Pancreas (tissue), 10 donors: ENCODE results near the gene E2F6. TPM values are rescaled to one million over a fixed set of nuclear protein-coding genes. Genes with fewer than 3 reads are reported as not detected.

Source experiments
- ATAC-seq, 4 donors: fragments of 200-7000 bp; cut with Tn5 transposase; one replicate each; pipeline versions ENCODE4 v1.8.0 to v1.9.1; 2020; ENCODE audit warnings: mild to moderate bottlenecking in 4 of 4, moderate library complexity in 4 of 4
- DNase-seq, 6 donors: peaks; one replicate each; pipeline ENCODE4 v3.0.0-alpha.2; 2020
- FAIRE-seq: peaks from 2 replicates; lab custom pipeline; 2012; peaks lifted over from hg19 to GRCh38; lab: Jason Lieb, UNC
- H3K27ac ChIP-seq, 4 donors: fragments of 200-600 bp; sonication (generic); 1 replicate in 3 of 4; 2 replicates in 1 of 4; pipeline versions ENCODE4 v1.5.0 to v1.8.0; 2020
- H3K27me3 ChIP-seq, 4 donors: fragments of 200-600 bp; one replicate each; pipeline ENCODE4 v1.8.0; 2021
- H3K36me3 ChIP-seq, 3 donors: fragments of 200-600 bp; sonication (generic) in 1 of 3; one replicate each; pipeline versions ENCODE4 v1.5.0 to v1.8.0; 2020 to 2021
- H3K4me1 ChIP-seq, 3 donors: fragments of 200-600 bp; one replicate each; pipeline ENCODE4 v1.8.0; 2021
- H3K4me3 ChIP-seq, 4 donors: fragments of 200-600 bp; sonication (generic) in 2 of 4; one replicate each; pipeline versions ENCODE4 v1.5.0 to v1.8.0; 2020 to 2021
- H3K9me3 ChIP-seq, 4 donors: fragments of 200-600 bp; one replicate each; pipeline ENCODE4 v1.8.0; 2021
- WGBS, 2 donors: extraction: QIAGEN DNeasy Blood & Tissue Kit; methylation state at CpG; one replicate each; pipeline ENCODE4 v1.1.7; 2013; 5-methylcytosine and 5-hydroxymethylcytosine counted together
- intact Hi-C, 3 donors: fragments of 100-400 bp; cut with DNase I; formaldehyde crosslinking; loops; one replicate each; pipeline versions ENCODE4 v1.11.1 to v1.14.2; 2022
- polyA plus RNA-seq, 2 donors: library from polyadenylated mRNA; stranded (reverse); fragments of 200-250 nt; gene quantifications; one replicate each; pipeline ENCODE4 v1.2.3, GENCODE V29; 2013
- total RNA-seq, 6 donors: library from RNA; stranded (reverse); fragmentation: NEBNext Ultra II Directional in 4 of 6; extraction: Animal tissue kit (Norgen Biotek cat#: 25700) in 4 of 6; gene quantifications; one replicate each; pipeline versions ENCODE4 v1.2.1 to v1.2.4, GENCODE V29; 2021 to 2023
- TF ChIP-seq, protein P1 (sequence below), 4 donors: fragments of 200-600 bp; sonication (generic) in 3 of 4; IDR thresholded peaks; one replicate each; pipeline versions ENCODE4 v1.5.0 to v1.8.0; 2021; ENCODE audit warnings: antibody characterized with exemption in 4 of 4
- donor health status: healthy with polysubstance abuse.
- donor health status: DM: no; HTN: no; CAD: no; lungs with moderate emphysema.
- donor health status: DM: no; HTN: no; CAD: no.
- donor health status: control.
- donor health status: control.
- donor health status: Bipolar disorder and iron deficiency.
- donor health status: DM: yes; HTN: yes; CAD: no.
- donor health status: DM: no; HTN: no; CAD: no.
- donor health status: DM: no; HTN: no; CAD: no.
- donor health status: DM: yes; HTN: yes; CAD: no.

Gene E2F6
- total and polyA plus RNA-seq, 8 donors: 3.0 to 9.6 (median 5.0) TPM

DNA sequence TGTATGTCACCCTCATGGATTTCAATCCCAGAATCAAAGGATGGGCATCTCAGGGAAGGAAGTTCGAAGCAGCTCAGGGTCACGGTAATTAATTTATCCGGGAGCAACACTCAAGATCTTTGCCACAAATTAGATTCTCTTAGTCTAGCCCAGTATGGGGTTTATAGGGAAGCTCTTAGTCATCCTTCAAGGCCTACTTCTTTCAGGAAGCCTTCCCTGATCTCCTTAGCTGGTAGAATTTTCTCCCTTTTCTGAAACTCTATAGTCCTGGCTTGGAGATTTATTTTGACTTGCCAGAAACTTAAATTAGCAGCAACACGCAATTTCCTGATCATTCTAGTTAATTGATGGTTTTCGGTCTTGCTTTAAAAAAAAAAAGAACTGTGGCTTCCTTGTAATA is 47.4 kb upstream of the E2F6 start:
- Histone ChIP-seq H3K4me3 (no peak overlapping the region), H3K4me1 (no peaks in the 10 kb centered on the region), H3K9me3 (no peaks in the 10 kb centered on the region), H3K27me3 (no peaks in the 10 kb centered on the region), H3K36me3 (no peaks in the 10 kb centered on the region), H3K27ac (no peak overlapping the region)
- ATAC-seq (no peak), FAIRE-seq (no peak), DNase-seq (no peak)
- WGBS, 2 donors: 94 to 95% methylated on average over 5 of the region's 5 CpGs
- intact Hi-C loops: no loop called here
- TF ChIP-seq, protein P1, sequence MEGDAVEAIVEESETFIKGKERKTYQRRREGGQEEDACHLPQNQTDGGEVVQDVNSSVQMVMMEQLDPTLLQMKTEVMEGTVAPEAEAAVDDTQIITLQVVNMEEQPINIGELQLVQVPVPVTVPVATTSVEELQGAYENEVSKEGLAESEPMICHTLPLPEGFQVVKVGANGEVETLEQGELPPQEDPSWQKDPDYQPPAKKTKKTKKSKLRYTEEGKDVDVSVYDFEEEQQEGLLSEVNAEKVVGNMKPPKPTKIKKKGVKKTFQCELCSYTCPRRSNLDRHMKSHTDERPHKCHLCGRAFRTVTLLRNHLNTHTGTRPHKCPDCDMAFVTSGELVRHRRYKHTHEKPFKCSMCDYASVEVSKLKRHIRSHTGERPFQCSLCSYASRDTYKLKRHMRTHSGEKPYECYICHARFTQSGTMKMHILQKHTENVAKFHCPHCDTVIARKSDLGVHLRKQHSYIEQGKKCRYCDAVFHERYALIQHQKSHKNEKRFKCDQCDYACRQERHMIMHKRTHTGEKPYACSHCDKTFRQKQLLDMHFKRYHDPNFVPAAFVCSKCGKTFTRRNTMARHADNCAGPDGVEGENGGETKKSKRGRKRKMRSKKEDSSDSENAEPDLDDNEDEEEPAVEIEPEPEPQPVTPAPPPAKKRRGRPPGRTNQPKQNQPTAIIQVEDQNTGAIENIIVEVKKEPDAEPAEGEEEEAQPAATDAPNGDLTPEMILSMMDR (IDR thresholded peaks at IDR 0.05): no peak

DNA sequence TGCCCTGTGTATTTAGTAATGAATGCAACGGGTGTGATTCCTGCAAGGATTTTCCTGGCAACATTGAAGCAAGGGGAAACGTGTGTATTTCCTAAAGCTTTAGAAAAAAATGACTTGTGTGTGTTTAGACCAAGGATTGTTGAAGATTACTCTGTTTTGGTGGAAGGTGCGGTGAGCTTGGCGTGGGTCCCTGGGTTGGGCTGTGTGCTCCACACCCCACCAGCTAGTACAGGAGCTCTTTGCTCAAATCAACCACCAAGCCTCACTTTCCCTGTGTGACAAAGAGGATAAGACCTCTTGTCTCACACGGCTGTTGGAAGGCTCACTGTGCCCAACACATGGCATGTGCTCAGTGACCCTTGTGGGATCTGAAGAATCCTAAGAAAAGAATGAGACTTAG is 46.5 kb upstream of the E2F6 start:
- no peak for FAIRE-seq
- intact Hi-C loops: no loop called here
- no peak for ATAC-seq
- DNase-seq: no peak
- Histone ChIP-seq H3K4me3 (no peak overlapping the region), H3K9me3 (no peaks in the 10 kb centered on the region), H3K36me3 (no peaks in the 10 kb centered on the region), H3K27me3 (no peaks in the 10 kb centered on the region), H3K27ac (no peak overlapping the region), H3K4me1 (no peaks in the 10 kb centered on the region)
- TF ChIP-seq, protein P1 (IDR thresholded peaks at IDR 0.05): no peak
- 72 to 75% methylated on average over 5 of the region's 5 CpGs for WGBS, 2 donors

DNA sequence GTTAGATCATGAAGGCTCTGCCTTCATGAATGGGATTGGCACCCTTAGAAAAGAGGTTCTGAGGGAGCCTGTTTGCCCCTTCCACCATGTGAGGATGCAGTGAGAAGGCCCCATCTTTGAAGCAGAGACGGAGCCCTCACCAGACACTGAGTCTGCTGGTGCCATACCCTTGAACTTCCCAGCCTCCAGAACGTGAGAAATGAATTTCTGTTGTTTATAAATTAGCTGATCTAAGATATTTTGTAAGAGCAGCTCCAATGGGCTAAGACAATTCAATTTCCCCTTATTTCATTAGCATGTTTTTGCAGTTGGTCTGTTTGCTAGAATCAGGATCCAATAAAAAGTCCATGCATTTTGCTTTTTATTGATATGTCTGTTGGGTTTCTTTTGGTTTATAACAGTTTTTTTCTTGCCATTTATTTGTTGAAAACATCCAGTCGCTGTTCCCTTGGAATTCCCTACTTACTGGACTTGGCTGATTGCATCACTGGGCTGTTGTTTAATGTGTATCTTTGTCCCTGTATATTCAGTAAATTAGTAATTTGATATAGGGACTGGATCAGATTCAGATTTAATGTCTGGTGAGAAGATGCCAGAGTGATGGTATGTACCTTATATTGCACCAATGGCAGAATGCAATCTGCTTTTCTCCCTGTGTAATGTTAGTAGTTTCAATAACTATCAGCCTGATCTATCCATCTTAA is 43.8 kb upstream of the E2F6 start:
- TF ChIP-seq, protein P1 (IDR thresholded peaks at IDR 0.05): no peak
- Histone ChIP-seq H3K9me3 (no peaks in the 10 kb centered on the region), H3K27me3 (no peaks in the 10 kb centered on the region), H3K4me1 (peaks cover 3 to 8% (median 7%) of the 10 kb centered on the region in 3 donors), H3K27ac (no peak overlapping the region), H3K36me3 (no peaks in the 10 kb centered on the region), H3K4me3 (no peak overlapping the region)
- no peak for ATAC-seq
- no peak for FAIRE-seq
- 79 to 85% methylated on average over 3 of the region's 3 CpGs for WGBS, 2 donors
- intact Hi-C loops: no loop called here
- no peak for DNase-seq

DNA sequence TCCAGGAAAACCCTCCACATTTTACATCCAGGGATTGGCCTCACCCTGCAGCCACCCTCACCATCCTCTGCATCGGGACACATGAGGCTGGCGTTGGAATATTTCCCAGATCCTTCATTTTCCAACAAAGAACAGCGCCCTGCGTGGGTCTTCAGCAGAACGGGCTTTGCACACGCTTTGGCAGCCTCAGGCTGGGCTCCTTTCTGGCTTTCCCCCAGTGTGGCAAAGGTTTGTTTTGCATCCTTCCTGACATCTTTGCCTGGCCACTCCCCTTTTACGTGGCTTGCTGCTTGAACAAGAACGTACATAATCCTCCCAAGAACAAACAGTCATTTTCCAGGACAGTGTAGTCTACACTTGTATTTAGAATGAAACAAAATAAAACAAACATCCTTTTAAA is 42.3 kb upstream of the E2F6 start:
- H3K4me1 ChIP-seq: peaks cover 3 to 8% (median 7%) of the 10 kb centered on the region in 3 donors
- no peaks in the 10 kb centered on the region for H3K36me3 ChIP-seq
- no peaks in the 10 kb centered on the region for H3K27me3 ChIP-seq
- no peak overlapping the region for H3K27ac ChIP-seq
- DNase-seq (no peak), ATAC-seq (no peak), FAIRE-seq (no peak)
- 89% methylated on average over 8 of the region's 8 CpGs for WGBS, 2 donors
- no peaks in the 10 kb centered on the region for H3K9me3 ChIP-seq
- no peak overlapping the region for H3K4me3 ChIP-seq
- intact Hi-C loops: no loop called here
- TF ChIP-seq, protein P1 (IDR thresholded peaks at IDR 0.05): no peak

DNA sequence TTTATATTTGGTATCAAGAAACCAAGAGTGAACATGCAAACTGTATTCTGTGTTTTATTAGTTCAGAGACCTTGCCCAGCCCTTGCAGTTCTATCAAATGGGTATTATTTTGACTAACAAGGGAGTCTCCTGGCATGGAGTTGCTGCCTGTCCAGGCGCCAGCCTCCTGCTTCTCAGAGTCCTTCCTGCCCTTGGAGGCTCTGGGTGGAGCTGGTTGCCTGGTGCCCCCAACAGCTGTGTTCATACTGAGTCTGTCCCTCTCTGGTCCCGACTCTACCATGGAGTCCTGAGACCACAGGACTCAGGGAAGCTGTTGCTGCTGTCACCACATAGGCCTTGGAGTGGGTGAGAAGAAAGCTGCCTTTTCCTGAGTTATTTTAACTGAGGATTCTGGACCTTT is 41.6 kb upstream of the E2F6 start:
- Histone ChIP-seq H3K27me3 (no peaks in the 10 kb centered on the region), H3K36me3 (no peaks in the 10 kb centered on the region), H3K4me1 (peaks cover 3 to 8% (median 7%) of the 10 kb centered on the region in 3 donors), H3K9me3 (no peaks in the 10 kb centered on the region), H3K4me3 (no peak overlapping the region), H3K27ac (no peak overlapping the region)
- DNase-seq (no peak), FAIRE-seq (no peak), ATAC-seq (no peak)
- 76 to 88% methylated on average over 2 of the region's 2 CpGs for WGBS, 2 donors
- intact Hi-C loops: no loop called here
- TF ChIP-seq, protein P1 (IDR thresholded peaks at IDR 0.05): no peak
